Skeletal muscle satellite cell (primary cell): ENCODE measurements around the gene LARP1B.
"Not testable (repeated sequence)": the region's sequence is repeated elsewhere in the genome, so short reads cannot be mapped to it uniquely, and the experiment has no call there.

ENCODE experiments used
- H3K27me3 ChIP-seq: 2 replicates; pipeline ENCODE4 v1.7.0; 2013; ENCODE audit warnings: low read length; ENCODE audit not compliant: control insufficient read depth, insufficient read depth
- H3K36me3 ChIP-seq: 2 replicates; pipeline ENCODE4 v1.7.0; 2013; ENCODE audit warnings: mild to moderate bottlenecking, control low read depth, low read length; ENCODE audit not compliant: insufficient read depth
- H3K4me1 ChIP-seq: 2 replicates; pipeline ENCODE4 v1.7.0; 2013; ENCODE audit warnings: low read length; ENCODE audit not compliant: control insufficient read depth, insufficient read depth
- H3K4me2 ChIP-seq: 2 replicates; pipeline ENCODE4 v1.7.0; 2013; ENCODE audit warnings: mild to moderate bottlenecking, low read length
- H3K4me3 ChIP-seq: 2 replicates; pipeline ENCODE4 v1.7.0; 2013; ENCODE audit warnings: low read length
- H3K9ac ChIP-seq: 2 replicates; pipeline ENCODE4 v1.7.0; 2013; ENCODE audit warnings: mild to moderate bottlenecking, low read depth, low read length, moderate library complexity
- H3K9me3 ChIP-seq: replicated peaks from 2 replicates; pipeline ENCODE4 v1.7.0; 2013; ENCODE audit warnings: mild to moderate bottlenecking, control low read depth, low read length

LARP1B gene

DNA sequence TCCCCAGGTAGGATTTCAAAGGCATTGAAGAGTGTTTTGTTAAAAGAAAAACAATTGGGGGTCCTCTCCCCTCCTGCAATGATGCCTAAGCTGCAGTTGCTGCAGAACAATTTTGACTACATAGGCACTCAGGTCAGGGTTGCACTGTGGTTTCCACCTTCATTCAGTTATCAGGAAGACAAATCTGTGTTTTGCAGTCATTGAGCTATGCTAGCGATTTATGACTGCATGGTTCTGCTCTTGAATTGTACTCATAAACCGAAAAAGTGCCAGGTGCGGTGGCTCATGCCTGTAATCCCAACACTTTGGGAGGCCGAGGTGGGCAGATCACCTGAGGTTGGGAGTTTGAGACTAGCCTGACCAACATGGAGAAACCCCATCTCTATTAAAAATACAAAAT is 197.1 kb downstream of the LARP1B start:
- H3K9me3 ChIP-seq, H3K9ac ChIP-seq, H3K4me1 ChIP-seq, H3K36me3 ChIP-seq, H3K27me3 ChIP-seq, H3K4me2 ChIP-seq, H3K4me3 ChIP-seq: not testable (repeated sequence)

DNA sequence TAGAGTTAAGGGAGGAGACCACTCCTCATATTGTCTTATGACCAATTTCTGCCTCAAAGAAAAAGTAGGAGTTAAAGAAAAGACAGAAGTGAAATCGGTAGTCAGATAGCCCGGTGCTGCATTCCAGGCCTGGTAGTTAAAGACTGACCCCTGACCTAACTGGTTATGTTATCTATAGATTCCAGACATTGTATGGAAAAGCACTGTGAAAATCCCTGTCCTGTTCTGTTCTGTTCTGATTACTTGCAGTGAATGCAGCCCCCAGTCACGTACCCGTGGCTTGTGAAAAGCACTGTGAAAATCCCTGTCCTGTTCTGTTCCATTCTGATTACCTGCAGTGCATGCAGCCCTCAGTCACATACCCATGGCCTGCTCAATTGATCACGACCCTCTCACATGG is 198.8 kb downstream of the LARP1B start:
- H3K27me3 ChIP-seq, H3K4me2 ChIP-seq, H3K4me1 ChIP-seq, H3K9ac ChIP-seq, H3K4me3 ChIP-seq, H3K36me3 ChIP-seq, H3K9me3 ChIP-seq: not testable (repeated sequence)
